DND-41 (cell line): ENCODE data around the gene CDR2.

Experiments used
- CTCF ChIP-seq: IDR thresholded peaks from 2 replicates; pipeline ENCODE4 v1.5.1; 2012; ENCODE audit warnings: borderline replicate concordance, low read length, moderate library complexity, mild to moderate bottlenecking; ENCODE audit not compliant: poor library complexity, severe bottlenecking; ENCODE audit errors: extremely low read depth
- EZH2 ChIP-seq: IDR thresholded peaks from 3 replicates; pipeline ENCODE4 v1.6.1; 2012; ENCODE audit warnings: borderline replicate concordance, low read depth, mild to moderate bottlenecking, moderate library complexity, low read length, inconsistent platforms; ENCODE audit not compliant: severe bottlenecking

- TF ChIP-seq CTCF (no peak), EZH2 (no peak)
Measured at GRCh38 chr16:22324787-22325597, 49.4 kb downstream of the CDR2 start.
